GM19035 (cell line): ENCODE data around the gene DOLK.

Experiments
- ATAC-seq: cut with Tn5 transposase; IDR thresholded peaks from one replicate; pipeline ENCODE4 v1.9.1; 2021; ENCODE audit not compliant: unreplicated experiment

The DOLK gene

GRCh38 chr9:128936171-128936865 is 11.1 kb downstream of the DOLK start:
- ATAC-seq: no peak

- ATAC-seq: no peak
These were observed 13.7 kb downstream of the DOLK start for GRCh38 chr9:128933731-128934130.

GRCh38 chr9:128929560-128929959 is 17.8 kb downstream of the DOLK start:
- no peak for ATAC-seq

DNA sequence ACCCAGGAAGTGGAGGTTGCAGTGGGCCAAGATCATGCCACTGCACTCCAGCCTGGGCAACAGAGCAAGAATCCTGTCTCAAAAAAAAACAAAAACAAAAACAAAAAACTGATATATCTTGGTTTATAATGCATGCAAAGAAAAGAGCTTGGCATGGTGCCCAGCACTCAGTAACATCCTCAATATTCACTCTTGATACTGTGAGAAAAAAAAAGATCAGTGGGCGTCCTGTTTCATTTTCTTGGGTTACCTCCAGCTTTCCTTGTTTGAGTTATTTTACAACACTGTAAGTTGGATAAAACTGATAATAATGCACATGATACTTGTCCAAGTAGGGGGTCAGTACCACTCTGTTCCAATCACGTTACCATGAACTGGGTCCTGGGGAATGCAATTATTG is 18.8 kb downstream of the DOLK start:
- ATAC-seq: no peak

DNA sequence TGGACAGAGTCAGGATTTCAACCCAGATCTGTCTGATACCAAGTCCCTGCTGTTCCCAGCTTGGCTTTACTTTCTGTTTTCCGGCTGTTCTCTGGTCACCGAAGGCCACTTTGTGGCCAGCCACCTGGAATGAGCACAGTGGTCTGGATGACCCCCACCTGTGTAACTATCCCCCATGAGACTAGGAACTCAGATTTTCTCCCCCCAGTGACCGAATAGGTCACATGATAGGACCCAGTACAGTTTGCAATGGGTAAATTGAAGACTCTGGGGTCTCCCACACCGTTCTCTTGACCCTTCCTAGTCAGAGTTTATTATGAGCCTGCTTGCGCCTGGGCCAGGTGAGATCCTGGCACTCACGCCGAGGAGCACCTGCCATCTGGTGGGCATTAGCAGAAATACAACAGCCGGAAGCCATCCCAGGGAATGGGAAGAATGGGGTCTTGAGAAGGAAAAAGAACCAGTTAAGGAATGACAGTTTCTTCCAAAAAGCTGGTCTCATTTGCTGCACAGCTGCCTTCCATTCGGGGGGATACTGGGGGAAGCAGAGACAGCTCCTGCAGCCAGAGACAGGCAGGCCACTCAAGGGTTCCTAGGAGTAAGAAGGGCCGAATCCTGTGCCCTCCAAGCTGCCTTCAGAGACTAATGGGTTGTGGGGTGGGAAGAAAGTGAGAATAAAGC is 19.5 kb downstream of the DOLK start:
- no peak for ATAC-seq

DNA sequence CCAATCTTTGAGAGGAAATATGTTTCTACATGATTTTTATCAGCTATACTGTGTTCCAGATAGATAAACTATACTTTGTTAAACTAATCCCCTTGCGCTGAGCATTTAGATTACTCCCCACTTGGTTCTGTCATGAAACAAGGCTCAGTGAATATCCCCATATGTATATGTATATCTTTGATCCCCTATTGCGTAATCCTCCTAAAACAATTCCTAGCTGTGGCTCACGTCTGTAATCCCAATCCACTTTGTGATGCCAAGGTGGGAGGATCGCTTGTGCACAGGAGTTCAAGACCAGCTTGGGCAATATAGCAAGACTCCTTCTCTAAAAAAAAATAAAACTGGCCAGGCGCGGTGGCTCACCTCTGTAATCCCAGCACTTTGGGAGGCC is 23.9 kb downstream of the DOLK start:
- ATAC-seq: no peak

GRCh38 chr9:128921881-128922763 is 25.3 kb downstream of the DOLK start:
- no peak for ATAC-seq

DNA sequence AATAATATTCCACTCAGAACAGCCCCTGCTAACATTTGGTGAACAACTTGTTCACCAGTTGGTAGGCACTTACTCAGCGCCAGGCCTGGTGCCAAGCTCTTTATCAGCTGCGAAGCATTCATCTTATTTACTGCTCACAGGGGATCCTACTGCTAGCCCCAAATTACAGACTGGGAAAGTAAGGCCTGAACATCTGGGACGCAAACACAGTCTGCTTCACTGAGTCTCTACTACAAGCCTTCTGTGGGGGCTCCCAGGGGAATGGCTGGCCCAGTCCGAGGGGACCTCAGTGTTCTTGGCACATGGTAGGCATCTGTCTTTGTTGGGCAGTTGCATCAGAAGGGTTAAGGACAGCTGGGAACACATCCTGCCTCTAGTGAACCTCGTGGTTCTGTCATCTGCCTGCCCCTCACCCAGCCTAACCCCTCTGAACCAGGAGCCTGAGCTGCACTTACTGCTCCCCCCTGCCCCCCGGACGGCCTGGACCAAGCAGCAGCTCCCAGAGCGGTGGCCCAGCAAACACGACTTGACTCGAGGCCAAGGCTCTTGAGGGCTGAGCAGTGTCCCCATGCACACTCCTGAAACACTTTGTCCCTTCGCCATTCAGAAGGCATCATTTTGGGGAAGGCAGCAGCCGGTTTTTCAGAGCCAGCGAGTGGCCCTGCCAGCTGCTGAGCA is 26.9 kb downstream of the DOLK start, which contains the start of gene PHYHD1:
TSS of gene PHYHD1 (plus strand) at position 602 of the 678 bp plus-strand sequence. CDS start 1,342 bp downstream, outside the sequence.
- no peak for ATAC-seq

DNA sequence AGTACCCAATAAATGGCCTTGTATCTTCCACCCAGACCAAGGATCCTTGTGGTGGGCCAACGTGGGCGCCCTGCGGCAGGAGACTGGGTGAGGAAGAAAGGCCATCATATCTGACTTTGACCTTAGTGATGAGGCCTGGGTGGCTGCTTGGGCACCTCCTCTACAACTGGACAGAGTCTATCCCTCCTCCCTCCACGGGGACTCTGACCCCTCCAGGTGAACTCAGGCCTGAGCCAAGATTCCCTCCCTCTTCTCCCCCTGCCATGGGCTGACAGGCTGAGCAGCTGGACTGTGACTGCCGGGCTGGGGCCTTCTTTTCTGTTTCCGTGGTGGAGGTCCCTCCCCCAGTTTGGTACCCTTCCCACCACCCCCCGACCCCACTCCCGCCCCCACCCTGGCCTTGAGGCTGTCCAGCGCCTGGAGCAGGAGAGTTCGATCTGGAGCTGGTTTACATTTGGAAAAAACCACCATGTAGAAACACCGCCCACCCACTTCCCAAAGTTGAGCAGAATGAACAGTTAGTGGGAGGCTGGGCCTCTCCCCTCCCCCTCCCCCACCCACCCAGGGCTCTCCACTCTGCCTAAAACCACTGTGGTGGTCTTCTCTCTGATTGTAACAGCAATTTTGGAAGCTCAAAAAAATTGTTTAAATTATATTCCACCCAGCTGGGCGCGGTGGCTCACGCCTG is 27.9 kb downstream of the DOLK start:
- no peak for ATAC-seq

- ATAC-seq: no peak
These were observed 28.5 kb downstream of the DOLK start for GRCh38 chr9:128918921-128919320.

- no peak for ATAC-seq
These were observed 30.1 kb downstream of the DOLK start for GRCh38 chr9:128917151-128917849.

DNA sequence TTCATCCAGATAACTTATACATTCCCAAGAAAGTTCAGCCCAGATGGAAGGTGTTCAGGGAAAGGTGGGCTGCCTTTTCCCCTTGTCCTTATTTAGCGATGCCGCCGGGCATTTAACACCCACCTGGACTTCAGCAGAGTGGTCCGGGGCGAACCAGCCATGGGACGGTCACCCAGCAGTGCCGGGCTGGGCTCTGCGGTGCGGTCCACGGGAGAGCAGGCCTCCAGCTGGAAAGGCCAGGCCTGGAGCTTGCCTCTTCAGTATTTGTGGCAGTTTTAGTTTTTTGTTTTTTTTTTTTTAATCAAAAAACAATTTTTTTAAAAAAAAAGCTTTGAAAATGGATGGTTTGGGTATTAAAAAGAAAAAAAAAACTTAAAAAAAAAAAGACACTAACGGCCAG is 30.7 kb downstream of the DOLK start:
- no peak for ATAC-seq

DNA sequence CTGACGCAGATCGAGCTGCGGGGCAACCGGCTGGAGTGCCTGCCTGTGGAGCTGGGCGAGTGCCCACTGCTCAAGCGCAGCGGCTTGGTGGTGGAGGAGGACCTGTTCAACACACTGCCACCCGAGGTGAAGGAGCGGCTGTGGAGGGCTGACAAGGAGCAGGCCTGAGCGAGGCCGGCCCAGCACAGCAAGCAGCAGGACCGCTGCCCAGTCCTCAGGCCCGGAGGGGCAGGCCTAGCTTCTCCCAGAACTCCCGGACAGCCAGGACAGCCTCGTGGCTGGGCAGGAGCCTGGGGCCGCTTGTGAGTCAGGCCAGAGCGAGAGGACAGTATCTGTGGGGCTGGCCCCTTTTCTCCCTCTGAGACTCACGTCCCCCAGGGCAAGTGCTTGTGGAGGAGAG is 31.2 kb downstream of the DOLK start:
- no peak for ATAC-seq

GRCh38 chr9:128913995-128914772 is 33.2 kb downstream of the DOLK start:
- no peak for ATAC-seq

DNA sequence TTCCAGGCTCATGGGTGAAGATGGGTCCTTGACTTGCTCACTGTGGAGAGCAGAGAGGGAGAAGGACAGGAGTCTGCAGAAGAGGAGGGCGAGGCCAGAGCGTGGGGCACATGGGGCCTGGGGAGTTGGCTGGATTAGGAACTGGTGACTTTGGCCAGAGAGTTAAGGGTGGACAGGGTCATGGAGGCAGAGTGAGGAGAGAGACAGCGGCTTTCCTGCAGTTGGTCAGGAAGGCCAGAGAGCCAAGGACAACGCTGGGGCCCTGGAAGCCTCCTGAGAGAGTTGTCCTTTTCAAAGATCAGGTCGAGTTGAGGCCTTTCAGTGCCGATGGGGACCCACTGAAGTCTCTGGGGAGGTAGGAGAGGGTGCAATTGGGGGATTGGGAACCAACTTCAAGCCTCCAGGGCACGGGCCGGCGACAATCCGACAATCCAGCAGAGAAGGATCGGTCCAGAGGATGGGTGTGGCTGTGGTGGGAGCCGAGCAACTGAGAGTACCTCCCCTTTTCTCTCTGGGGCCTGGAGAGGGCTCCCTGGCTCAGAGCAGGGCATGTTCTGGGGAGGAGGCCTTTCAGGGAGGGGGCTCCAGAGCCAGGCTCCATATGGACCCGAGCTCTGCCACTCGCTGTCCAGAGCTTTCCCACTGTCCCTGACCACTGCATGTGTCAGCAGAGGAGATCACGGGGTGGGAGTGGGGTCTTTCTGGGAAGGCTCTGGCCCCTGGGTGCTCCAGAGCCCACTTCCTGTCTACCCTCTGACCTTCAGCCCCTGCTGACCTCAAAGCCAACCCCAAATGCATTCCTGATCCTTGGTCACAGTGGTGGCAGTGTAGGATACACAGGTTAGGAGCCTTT is 34.1 kb downstream of the DOLK start:
- ATAC-seq: no peak

- ATAC-seq: no peak
These were observed 35.0 kb downstream of the DOLK start for GRCh38 chr9:128912270-128912853.

DNA sequence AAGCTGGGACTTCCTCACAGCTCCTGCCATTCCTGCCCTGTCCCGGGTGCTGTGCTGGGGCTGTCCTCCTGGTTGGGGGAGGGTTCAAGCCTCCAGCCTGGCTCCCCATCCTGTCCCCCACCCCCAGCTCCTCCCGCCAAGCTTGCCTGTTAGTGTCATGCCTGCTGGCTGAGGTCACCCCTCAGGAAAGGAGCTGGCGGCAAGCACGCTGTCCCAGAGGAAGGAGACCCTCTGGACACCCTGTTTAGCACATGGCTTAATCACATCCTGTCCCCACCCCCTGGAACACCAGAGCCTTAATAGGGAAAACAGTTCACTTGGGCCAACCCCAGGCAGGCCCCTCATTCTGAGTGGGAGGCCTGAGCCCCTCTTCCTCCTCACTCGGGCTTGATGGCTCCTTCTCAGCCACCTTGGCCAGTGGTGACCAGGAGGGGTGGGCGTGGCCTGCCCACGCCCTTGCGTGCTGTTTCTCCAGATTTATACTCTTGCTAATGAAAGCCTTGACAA is 35.8 kb downstream of the DOLK start:
- ATAC-seq: no peak

DNA sequence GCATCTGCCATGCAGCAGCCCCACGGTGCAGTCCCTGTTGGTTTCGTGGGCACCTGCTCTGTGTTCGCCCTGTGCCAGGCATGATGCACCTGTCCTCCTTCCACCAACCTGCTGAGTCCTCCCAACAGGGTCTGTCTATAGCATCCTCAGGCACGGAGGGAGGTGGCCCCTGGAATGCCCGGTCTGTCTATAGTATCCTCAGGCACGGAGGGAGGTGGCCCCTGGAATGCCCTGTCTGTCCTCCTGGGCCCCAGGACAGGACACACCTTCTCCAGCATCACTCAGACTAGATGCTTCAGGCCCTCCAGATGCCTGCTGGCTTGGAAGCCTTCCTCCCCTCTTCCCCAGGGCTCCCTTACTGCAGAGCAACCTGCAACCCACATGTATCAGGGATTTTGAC is 36.5 kb downstream of the DOLK start:
- ATAC-seq: no peak
